Measurements from ENCODE around the gene LDHAL6B.

LDHAL6B gene

GRCh38 chr15:59191855-59192237 lies 14.8 kb upstream of the LDHAL6B start:
- no peak overlapping the region for H3K4me3 ChIP-seq (ENCODE audit: low read length)

DNA sequence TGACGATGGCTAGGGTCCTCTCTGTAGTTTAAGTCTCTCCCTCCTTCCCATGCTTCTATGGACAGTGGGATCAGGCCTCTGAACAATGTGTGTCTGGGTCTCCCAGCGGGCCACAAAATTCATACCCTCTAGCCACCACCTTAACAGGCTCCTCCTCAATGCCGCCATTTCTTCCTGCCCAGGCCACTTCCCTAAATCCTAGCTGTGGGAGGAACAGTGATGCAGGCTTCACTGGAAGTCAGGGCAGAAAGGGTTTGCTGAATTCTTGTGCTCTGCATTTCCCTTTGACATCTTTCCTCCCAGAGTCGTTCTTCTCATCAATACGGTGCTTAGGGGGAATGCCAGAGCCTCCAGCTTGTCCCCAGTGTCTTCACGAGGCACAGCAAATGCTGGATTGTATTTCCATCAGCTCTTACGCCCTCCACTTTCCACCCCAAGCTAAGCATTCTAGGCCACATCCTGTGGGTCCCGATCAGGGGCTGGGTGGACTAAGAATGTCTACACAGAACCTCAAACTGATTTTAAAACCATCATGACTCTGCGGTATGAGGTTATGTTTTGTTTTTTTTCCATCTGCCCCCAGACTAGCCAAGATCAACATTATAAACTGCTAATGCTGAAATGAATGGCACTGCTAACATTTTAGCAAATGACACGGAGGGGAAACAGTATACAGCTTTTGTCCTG lies 11.9 kb upstream of the LDHAL6B start:
- TF ChIP-seq, protein P1, sequence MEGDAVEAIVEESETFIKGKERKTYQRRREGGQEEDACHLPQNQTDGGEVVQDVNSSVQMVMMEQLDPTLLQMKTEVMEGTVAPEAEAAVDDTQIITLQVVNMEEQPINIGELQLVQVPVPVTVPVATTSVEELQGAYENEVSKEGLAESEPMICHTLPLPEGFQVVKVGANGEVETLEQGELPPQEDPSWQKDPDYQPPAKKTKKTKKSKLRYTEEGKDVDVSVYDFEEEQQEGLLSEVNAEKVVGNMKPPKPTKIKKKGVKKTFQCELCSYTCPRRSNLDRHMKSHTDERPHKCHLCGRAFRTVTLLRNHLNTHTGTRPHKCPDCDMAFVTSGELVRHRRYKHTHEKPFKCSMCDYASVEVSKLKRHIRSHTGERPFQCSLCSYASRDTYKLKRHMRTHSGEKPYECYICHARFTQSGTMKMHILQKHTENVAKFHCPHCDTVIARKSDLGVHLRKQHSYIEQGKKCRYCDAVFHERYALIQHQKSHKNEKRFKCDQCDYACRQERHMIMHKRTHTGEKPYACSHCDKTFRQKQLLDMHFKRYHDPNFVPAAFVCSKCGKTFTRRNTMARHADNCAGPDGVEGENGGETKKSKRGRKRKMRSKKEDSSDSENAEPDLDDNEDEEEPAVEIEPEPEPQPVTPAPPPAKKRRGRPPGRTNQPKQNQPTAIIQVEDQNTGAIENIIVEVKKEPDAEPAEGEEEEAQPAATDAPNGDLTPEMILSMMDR (conservative IDR thresholded peaks at IDR 0.05; ENCODE audit: low read length) = no peak

More at GRCh38 chr15:59191855-59192237, 14.8 kb upstream of the LDHAL6B start:
- TF ChIP-seq, protein P1 (conservative IDR thresholded peaks at IDR 0.05; ENCODE audit: low read length) = no peak
- DNase-seq (ENCODE audit: low read depth) = peak; percentile 90

GRCh38 chr15:59196416-59196815 lies 10.2 kb upstream of the LDHAL6B start:
- TF ChIP-seq, protein P1 (conservative IDR thresholded peaks at IDR 0.05; ENCODE audit: low read length) = no peak
- H3K4me3 ChIP-seq (ENCODE audit: low read length) = no peak overlapping the region
- DNase-seq (ENCODE audit: low read depth) = no peak

More for the DNA sequence above, 11.9 kb upstream of the LDHAL6B start:
- H3K4me3 ChIP-seq (ENCODE audit: low read length) = no peak overlapping the region
- DNase-seq (ENCODE audit: low read depth) = no peak

DNA sequence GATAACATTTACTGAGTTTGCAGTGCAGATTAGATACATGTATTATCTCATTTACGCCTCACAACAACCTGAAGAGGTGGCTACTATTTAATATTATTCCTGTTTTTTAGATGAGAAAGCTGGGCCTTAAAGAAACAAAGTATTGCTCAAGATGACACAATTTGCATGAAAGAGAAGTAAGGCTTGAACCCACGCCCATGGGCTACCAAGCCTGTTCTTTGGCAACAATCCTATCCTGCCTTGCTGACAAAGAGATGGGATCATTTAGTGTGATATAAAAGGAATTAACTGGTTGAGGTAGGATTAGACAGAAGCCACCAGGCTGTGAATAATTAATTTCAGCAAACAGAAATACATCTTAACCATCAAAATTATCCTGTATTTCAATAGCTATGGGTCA lies 9.2 kb upstream of the LDHAL6B start:
- no peak for DNase-seq (ENCODE audit: low read depth)
- TF ChIP-seq, protein P1 (conservative IDR thresholded peaks at IDR 0.05; ENCODE audit: low read length) = no peak
- no peak overlapping the region for H3K4me3 ChIP-seq (ENCODE audit: low read length)

DNA sequence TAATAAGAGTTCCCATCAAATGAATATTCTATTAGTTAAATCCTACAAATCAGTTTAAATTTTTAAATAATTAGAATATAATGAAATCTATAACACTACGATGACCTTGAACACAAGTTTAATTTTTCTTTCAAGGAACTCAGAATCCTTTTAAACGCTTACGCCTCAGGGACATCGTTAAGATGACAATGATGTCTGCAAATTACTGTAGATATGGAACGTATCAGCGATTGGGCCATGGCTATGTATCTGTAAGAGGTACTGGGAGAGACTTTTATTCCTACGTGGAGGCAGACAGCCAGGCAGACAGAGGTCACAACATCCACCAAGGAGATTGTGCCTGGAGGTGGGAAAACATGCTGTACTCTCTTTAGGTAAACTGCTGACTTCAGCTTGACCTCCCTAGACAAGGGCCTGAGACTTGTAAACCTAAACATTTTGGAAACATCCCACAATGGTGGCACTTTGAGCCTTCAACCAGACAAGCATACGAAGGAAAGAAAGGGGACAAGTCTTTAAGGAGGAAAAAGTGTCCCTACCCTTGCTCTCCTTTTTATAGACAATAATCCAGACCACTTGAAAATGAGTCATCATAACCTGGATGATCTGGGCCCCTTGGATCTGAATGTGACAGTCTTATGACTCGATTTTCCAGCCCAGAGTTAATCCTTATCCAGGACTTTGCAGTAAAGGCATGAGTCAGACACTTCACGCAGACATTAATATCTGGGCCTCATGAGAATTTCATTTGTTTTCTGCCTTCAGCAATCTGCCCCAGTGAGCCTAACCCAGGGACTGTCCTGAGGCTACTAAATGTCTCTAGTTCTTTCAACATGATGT lies 6.8 kb upstream of the LDHAL6B start:
- no peak overlapping the region for H3K4me3 ChIP-seq (ENCODE audit: low read length)
- DNase-seq (ENCODE audit: low read depth) = peak; percentile 44
- TF ChIP-seq, protein P1 (conservative IDR thresholded peaks at IDR 0.05; ENCODE audit: low read length) = no peak

DNA sequence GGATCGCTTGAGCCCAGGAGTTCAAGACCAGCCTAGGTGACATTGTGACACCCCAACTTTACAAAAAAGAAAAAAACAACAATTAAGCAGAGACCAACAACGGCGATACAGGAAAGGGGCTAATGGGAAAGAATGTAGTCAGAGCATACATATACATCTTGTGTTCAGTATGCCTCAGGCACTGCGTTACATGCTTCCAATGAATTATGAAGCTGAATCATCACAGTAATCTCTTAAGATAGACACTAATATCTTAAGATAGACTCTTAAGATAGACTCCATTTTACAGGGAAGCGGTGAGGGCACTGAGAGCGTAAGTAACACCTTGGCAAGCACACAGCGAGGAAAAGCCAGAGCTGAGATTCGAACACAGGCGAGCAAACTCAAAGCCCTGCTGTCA lies 6.1 kb upstream of the LDHAL6B start:
- TF ChIP-seq, protein P1 (conservative IDR thresholded peaks at IDR 0.05; ENCODE audit: low read length) = no peak
- DNase-seq (ENCODE audit: low read depth) = no peak
- H3K4me3 ChIP-seq (ENCODE audit: low read length) = no peak overlapping the region

GRCh38 chr15:59203008-59203407 lies 3.6 kb upstream of the LDHAL6B start:
- H3K4me3 ChIP-seq (ENCODE audit: low read length) = no peak overlapping the region
- no peak for DNase-seq (ENCODE audit: low read depth)
- TF ChIP-seq, protein P1 (conservative IDR thresholded peaks at IDR 0.05; ENCODE audit: low read length) = no peak

All from AG10803 (cell line).